Lung (tissue), 12 donors: Measurements from ENCODE around the gene ANK3. TPM values are rescaled to one million over a fixed set of nuclear protein-coding genes. Genes with fewer than 3 reads are reported as not detected.

Experiments used
- ATAC-seq: fragments of 200-7000 bp; cut with Tn5 transposase; one replicate; pipeline ENCODE4 v1.9.1; 2020; ENCODE audit warnings: moderate number of reproducible peaks; ENCODE audit not compliant: insufficient read depth, low FRiP score
- DNase-seq, 3 donors: peaks; one replicate each; pipeline ENCODE4 v3.0.0-alpha.2; 2013 to 2017
- H3K27ac ChIP-seq, 2 donors: one replicate each; pipeline ENCODE4 v1.5.1; 2013; ENCODE audit warnings: mild to moderate bottlenecking in 2 of 2, moderate library complexity in 2 of 2, control low read depth in 1 of 2, inconsistent platforms in 1 of 2, low read depth in 1 of 2, low read length in 1 of 2
- H3K27me3 ChIP-seq, 3 donors: one replicate each; pipeline ENCODE4 v1.5.1; 2013; ENCODE audit warnings: low read length in 2 of 3; ENCODE audit not compliant: control insufficient read depth in 3 of 3, insufficient read depth in 3 of 3
- H3K36me3 ChIP-seq, 4 donors: one replicate each; pipeline ENCODE4 v1.5.1; 2013; ENCODE audit warnings: low read length in 4 of 4, mild to moderate bottlenecking in 1 of 4, moderate library complexity in 1 of 4; ENCODE audit not compliant: control insufficient read depth in 4 of 4, insufficient read depth in 4 of 4
- H3K4me1 ChIP-seq, 5 donors: one replicate each; pipeline ENCODE4 v1.5.1; 2013; ENCODE audit warnings: low read length in 5 of 5, mild to moderate bottlenecking in 2 of 5, moderate library complexity in 1 of 5; ENCODE audit not compliant: control insufficient read depth in 5 of 5, insufficient read depth in 5 of 5
- H3K4me3 ChIP-seq: one replicate; pipeline ENCODE4 v1.5.1; 2013; ENCODE audit warnings: mild to moderate bottlenecking, control low read depth, moderate library complexity
- H3K9ac ChIP-seq, 2 donors: one replicate each; pipeline ENCODE4 v1.5.1; 2013; ENCODE audit warnings: low read length in 2 of 2, control low read depth in 1 of 2; ENCODE audit not compliant: insufficient read depth in 1 of 2
- H3K9me3 ChIP-seq, 4 donors: one replicate each; pipeline ENCODE4 v1.5.1; 2013; ENCODE audit warnings: low read length in 3 of 4, mild to moderate bottlenecking in 1 of 4, moderate library complexity in 1 of 4; ENCODE audit not compliant: control insufficient read depth in 4 of 4, insufficient read depth in 3 of 4
- WGBS, 2 donors: extraction: QIAGEN DNeasy Blood & Tissue Kit; methylation state at CpG; one replicate each; pipeline ENCODE4 v1.1.7; 2013; 5-methylcytosine and 5-hydroxymethylcytosine counted together
- polyA plus RNA-seq, 2 donors: library from polyadenylated mRNA; stranded (reverse); fragments of 200-250 nt; gene quantifications; one replicate each; pipeline ENCODE4 v1.2.1, GENCODE V29; 2013
- total RNA-seq, 2 donors: library from RNA; depleted of rRNA in 1 of 2; stranded (reverse); fragments of >200 nt in 1 of 2; gene quantifications; one replicate each; pipeline ENCODE4 v1.2.1, GENCODE V29; 2014 to 2021
- TF ChIP-seq, protein P1 (sequence below): IDR thresholded peaks from 2 replicates; pipeline ENCODE4 v1.5.1; 2012; ENCODE audit warnings: mild to moderate bottlenecking; ENCODE audit errors: control extremely low read depth, extremely low read depth
- donor health status: control.
- donor health status: control.
- donor health status: Bipolar disorder and iron deficiency.
- donor health status: healthy.
- donor health status: DM: yes; HTN: yes; CAD: no.

ANK3 gene
- total and polyA plus RNA-seq, 4 donors, result 10.4 to 96.0 (median 46.4) TPM

DNA sequence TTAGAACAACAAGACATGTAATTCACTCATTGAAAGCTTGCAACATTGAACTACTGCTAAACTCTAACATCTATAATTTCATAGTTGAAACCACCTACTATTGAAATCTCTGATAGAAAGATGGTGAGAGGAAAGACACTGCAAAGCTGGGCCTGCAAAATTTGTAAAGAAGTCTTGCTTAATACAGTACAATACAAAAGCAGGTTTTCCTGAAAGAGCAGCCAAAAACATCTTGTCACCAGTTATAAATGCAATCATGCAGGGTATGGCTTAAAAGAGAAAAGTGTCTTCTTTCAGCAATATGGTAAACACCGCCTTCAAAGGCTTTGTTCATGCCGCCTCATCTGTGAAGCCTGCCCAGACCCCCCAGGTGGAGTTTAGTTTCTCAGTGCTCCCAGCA is 109.2 kb downstream of the ANK3 start:
- H3K27ac ChIP-seq, result peak overlapping the region in 1 of 2 donors; percentile 67
- ATAC-seq (no peak), DNase-seq (no peak)
- no peak overlapping the region for H3K4me3 ChIP-seq
- H3K9me3 ChIP-seq, result no peaks in the 10 kb centered on the region
- WGBS, 2 donors, result 96 to 98% methylated on average over 2 of the region's 2 CpGs
- H3K4me1 ChIP-seq, result peaks cover 0 to 21% (median 0%) of the 10 kb centered on the region in 5 donors
- TF ChIP-seq, protein P1, sequence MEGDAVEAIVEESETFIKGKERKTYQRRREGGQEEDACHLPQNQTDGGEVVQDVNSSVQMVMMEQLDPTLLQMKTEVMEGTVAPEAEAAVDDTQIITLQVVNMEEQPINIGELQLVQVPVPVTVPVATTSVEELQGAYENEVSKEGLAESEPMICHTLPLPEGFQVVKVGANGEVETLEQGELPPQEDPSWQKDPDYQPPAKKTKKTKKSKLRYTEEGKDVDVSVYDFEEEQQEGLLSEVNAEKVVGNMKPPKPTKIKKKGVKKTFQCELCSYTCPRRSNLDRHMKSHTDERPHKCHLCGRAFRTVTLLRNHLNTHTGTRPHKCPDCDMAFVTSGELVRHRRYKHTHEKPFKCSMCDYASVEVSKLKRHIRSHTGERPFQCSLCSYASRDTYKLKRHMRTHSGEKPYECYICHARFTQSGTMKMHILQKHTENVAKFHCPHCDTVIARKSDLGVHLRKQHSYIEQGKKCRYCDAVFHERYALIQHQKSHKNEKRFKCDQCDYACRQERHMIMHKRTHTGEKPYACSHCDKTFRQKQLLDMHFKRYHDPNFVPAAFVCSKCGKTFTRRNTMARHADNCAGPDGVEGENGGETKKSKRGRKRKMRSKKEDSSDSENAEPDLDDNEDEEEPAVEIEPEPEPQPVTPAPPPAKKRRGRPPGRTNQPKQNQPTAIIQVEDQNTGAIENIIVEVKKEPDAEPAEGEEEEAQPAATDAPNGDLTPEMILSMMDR, result no peak
- peaks cover 0 to 3% (median 2%) of the 10 kb centered on the region in 4 donors for H3K36me3 ChIP-seq
- no peak overlapping the region for H3K9ac ChIP-seq
- H3K27me3 ChIP-seq, result no peaks in the 10 kb centered on the region

DNA sequence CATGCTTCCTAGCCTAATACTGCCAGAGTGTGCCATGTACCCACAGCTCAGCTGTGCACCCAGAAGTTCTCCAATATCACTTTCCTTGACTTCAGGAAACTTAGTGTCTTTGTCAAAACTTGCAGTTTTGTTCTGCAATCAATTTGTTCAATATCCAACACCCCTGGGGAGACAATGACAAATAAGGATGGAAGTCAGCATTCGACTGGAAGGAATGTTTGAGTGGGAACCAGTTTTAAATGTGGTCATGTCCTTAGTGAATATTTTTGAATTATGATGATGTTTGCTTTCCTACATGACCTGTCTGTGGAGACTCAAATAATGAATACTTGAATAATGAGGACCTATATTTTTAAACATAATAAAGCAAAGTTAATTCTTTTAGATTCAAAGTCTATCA is 112.0 kb downstream of the ANK3 start:
- H3K4me1 ChIP-seq, result peaks cover 0 to 7% (median 0%) of the 10 kb centered on the region in 5 donors
- no peaks in the 10 kb centered on the region for H3K27me3 ChIP-seq
- WGBS, 2 donors, result 73 to 90% methylated on average over 1 of the region's 1 CpG
- H3K4me3 ChIP-seq, result no peak overlapping the region
- peaks cover 0 to 6% (median 2%) of the 10 kb centered on the region in 4 donors for H3K36me3 ChIP-seq
- H3K27ac ChIP-seq, result no peak overlapping the region
- H3K9me3 ChIP-seq, result no peaks in the 10 kb centered on the region
- no peak overlapping the region for H3K9ac ChIP-seq
- no peak for DNase-seq
- no peak for ATAC-seq
- TF ChIP-seq, protein P1, result no peak

- DNase-seq (no peak), ATAC-seq (no peak)
- Histone ChIP-seq H3K4me1 (peaks cover 0 to 7% (median 0%) of the 10 kb centered on the region in 5 donors), H3K36me3 (peaks cover 0 to 7% (median 2%) of the 10 kb centered on the region in 4 donors), H3K9ac (no peak overlapping the region), H3K27ac (no peak overlapping the region), H3K9me3 (no peaks in the 10 kb centered on the region), H3K27me3 (no peaks in the 10 kb centered on the region), H3K4me3 (no peak overlapping the region)
- WGBS, 2 donors, result 97 to 99% methylated on average over 2 of the region's 2 CpGs
- TF ChIP-seq, protein P1, result no peak
These were observed 113.4 kb downstream of the ANK3 start for GRCh38 chr10:60276232-60276631.

DNA sequence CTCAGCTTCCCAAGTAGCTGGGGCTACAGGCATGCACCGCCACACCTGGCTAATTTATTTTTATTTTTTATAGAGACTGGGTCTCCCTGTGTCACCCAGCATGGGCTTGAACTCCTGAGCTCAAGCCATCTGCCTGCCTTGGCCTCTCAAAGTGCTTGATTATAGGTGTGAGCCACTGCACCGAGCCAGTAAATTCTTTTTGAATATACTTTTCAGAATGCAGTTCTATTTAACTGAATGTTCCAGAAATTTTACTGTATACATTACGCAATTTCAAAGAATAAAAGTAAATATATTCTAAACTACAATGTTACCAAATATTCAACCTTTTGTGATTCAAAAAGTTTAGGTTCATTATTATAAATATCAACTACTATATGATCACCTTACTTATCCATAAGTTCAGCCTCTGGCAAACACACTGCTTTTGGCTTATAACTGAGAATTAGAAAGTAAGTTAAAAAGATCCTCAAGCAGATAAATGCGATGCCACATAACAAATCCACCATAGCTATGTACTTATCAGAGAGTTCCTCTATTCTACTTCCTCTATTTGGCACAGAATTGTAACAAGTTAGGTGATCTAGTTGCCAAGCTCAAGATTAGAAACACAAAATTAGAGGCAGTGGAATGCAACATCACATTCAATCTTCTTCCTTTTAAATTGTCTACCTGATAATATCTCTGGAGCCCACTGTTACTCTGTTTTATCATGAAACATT is 118.2 kb downstream of the ANK3 start:
- TF ChIP-seq, protein P1, result no peak
- no peaks in the 10 kb centered on the region for H3K27me3 ChIP-seq
- ATAC-seq, result no peak
- 77 to 81% methylated on average over 4 of the region's 4 CpGs for WGBS, 2 donors
- H3K9ac ChIP-seq, result no peak overlapping the region
- no peak overlapping the region for H3K4me3 ChIP-seq
- peak overlapping the region in 1 of 2 donors; percentile 33 for H3K27ac ChIP-seq
- DNase-seq, result no peak
- no peaks in the 10 kb centered on the region for H3K9me3 ChIP-seq
- peaks cover 0 to 4% (median 0%) of the 10 kb centered on the region in 4 donors for H3K36me3 ChIP-seq
- H3K4me1 ChIP-seq, result no peaks in the 10 kb centered on the region
